Measurements from ENCODE around the gene TRAF3IP1. TPM values are rescaled to one million over a fixed set of nuclear protein-coding genes. Genes with fewer than 3 reads are reported as not detected.

TRAF3IP1 gene
- total and polyA plus RNA-seq, 2 of the 13 experiments (the other 11 are each of a cell fraction or from before 2014, with no cell fraction given) = 4.1 to 12.9 TPM

DNA sequence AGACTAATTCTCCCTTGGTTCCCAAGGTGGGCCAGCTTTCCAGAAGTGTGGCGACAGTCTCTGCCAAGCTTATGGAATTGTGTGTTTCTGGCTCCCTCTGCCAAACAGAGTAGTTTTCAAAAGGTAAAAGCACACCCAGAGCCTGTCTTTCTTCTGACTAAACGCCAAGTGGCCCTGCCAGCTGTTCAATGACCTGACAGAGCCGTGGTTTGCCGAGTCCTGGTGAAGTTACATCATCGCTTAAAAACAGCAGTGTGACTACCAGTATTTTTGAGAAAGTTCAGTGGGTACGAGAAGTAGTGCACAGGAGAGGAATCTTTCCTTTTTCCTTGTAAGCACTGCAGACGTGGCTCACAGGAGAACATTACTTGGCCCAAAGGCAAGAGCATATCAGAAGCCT lies 33.8 kb upstream of the TRAF3IP1 start (continued):
- TF ChIP-seq PLSCR1 (CRISPR knock-in tag; IDR thresholded peaks at IDR 0.05; ENCODE audit: borderline replicate concordance) (no peak), MBNL3 (CRISPR knock-in tag; conservative IDR thresholded peaks at IDR 0.05) (no peak), TBP (CRISPR knock-in tag; IDR thresholded peaks at IDR 0.05) (no peak), TFE3 (CRISPR knock-in tag; IDR thresholded peaks at IDR 0.05) (no peak), PAXIP1 (CRISPR knock-in tag; conservative IDR thresholded peaks at IDR 0.05) (no peak), ZNF703 (CRISPR knock-in tag; IDR thresholded peaks at IDR 0.05; ENCODE audit: borderline replicate concordance) (no peak), PRPF4 (IDR thresholded peaks at IDR 0.05; ENCODE audit: low read depth, low read length, poor library complexity, severe bottlenecking) (no peak), EHMT2 (IDR thresholded peaks at IDR 0.05; ENCODE audit: borderline replicate concordance, low read depth, low read length) (no peak), NKX3-1 (CRISPR knock-in tag; IDR thresholded peaks at IDR 0.05) (no peak), MIER2 (CRISPR knock-in tag; IDR thresholded peaks at IDR 0.05) (no peak), CAMTA2 (CRISPR knock-in tag; IDR thresholded peaks at IDR 0.05; ENCODE audit: borderline replicate concordance) (no peak), ZNF687 (CRISPR knock-in tag; IDR thresholded peaks at IDR 0.05) (no peak)
- TF ChIP-seq, protein P1, sequence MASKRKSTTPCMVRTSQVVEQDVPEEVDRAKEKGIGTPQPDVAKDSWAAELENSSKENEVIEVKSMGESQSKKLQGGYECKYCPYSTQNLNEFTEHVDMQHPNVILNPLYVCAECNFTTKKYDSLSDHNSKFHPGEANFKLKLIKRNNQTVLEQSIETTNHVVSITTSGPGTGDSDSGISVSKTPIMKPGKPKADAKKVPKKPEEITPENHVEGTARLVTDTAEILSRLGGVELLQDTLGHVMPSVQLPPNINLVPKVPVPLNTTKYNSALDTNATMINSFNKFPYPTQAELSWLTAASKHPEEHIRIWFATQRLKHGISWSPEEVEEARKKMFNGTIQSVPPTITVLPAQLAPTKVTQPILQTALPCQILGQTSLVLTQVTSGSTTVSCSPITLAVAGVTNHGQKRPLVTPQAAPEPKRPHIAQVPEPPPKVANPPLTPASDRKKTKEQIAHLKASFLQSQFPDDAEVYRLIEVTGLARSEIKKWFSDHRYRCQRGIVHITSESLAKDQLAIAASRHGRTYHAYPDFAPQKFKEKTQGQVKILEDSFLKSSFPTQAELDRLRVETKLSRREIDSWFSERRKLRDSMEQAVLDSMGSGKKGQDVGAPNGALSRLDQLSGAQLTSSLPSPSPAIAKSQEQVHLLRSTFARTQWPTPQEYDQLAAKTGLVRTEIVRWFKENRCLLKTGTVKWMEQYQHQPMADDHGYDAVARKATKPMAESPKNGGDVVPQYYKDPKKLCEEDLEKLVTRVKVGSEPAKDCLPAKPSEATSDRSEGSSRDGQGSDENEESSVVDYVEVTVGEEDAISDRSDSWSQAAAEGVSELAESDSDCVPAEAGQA (IDR thresholded peaks at IDR 0.05; ENCODE audit: low read depth) = no peak
- TF ChIP-seq, protein P1 (CRISPR knock-in tag; IDR thresholded peaks at IDR 0.05; ENCODE audit: borderline replicate concordance) = no peak
